Measurements from ENCODE around the gene PID1. TPM values are rescaled to one million over a fixed set of nuclear protein-coding genes. Genes with fewer than 3 reads are reported as not detected.

PID1 gene
- polyA plus RNA-seq, 1 experiment: 1.8 TPM

- ChIA-PET CTCF (no interaction called here), POLR2A (no interaction called here)
- no peaks in the 10 kb centered on the region; the same call in 1 of the 2 replicates for H3K9me3 ChIP-seq (ENCODE audit: control insufficient read depth, insufficient read depth, low read length)
- no peak overlapping the region for H3K27ac ChIP-seq (ENCODE audit: low read depth, low read length)
- no peak for DNase-seq (ENCODE audit: low read depth, low spot score)
- no peak overlapping the region for H3K4me3 ChIP-seq (ENCODE audit: low read depth, low read length)
- TF ChIP-seq, protein P1, sequence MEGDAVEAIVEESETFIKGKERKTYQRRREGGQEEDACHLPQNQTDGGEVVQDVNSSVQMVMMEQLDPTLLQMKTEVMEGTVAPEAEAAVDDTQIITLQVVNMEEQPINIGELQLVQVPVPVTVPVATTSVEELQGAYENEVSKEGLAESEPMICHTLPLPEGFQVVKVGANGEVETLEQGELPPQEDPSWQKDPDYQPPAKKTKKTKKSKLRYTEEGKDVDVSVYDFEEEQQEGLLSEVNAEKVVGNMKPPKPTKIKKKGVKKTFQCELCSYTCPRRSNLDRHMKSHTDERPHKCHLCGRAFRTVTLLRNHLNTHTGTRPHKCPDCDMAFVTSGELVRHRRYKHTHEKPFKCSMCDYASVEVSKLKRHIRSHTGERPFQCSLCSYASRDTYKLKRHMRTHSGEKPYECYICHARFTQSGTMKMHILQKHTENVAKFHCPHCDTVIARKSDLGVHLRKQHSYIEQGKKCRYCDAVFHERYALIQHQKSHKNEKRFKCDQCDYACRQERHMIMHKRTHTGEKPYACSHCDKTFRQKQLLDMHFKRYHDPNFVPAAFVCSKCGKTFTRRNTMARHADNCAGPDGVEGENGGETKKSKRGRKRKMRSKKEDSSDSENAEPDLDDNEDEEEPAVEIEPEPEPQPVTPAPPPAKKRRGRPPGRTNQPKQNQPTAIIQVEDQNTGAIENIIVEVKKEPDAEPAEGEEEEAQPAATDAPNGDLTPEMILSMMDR (IDR thresholded peaks at IDR 0.05; ENCODE audit: low read depth, low read length): no peak
- H3K27me3 ChIP-seq (ENCODE audit: control insufficient read depth, insufficient read depth, low read length): no peaks in the 10 kb centered on the region
These were observed 229.4 kb downstream of the PID1 start for GRCh38 chr2:229041691-229042090.

DNA sequence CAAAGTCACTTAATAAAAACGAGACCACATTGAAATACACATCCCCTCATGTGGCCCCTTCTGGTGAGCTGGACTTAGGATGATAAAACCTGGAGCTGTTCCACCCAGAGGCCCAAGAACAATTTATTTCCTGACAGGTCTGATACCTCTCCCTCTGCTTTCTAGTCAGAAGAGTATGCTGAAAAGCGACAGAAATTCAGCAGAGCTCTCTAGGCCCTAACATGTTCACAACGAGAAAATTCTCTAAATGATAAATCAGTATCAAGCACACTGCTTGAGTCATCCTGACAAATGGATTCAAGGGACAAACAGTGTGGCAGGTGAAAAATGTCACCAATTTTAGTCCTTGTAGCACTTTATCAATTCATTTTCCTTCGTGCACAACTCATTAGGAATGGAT is 233.5 kb downstream of the PID1 start:
- Histone ChIP-seq H3K27me3 (ENCODE audit: control insufficient read depth, insufficient read depth, low read length) (no peaks in the 10 kb centered on the region), H3K9me3 (ENCODE audit: control insufficient read depth, insufficient read depth, low read length) (peaks cover 10% of the 10 kb centered on the region; the same call in 1 of the 2 replicates), H3K4me3 (ENCODE audit: low read depth, low read length) (no peak overlapping the region), H3K27ac (ENCODE audit: low read depth, low read length) (no peak overlapping the region)
- DNase-seq (ENCODE audit: low read depth, low spot score): no peak
- TF ChIP-seq, protein P1 (IDR thresholded peaks at IDR 0.05; ENCODE audit: low read depth, low read length): no peak
- CTCF ChIA-PET: no interaction called here
- POLR2A ChIA-PET: no interaction called here

DNA sequence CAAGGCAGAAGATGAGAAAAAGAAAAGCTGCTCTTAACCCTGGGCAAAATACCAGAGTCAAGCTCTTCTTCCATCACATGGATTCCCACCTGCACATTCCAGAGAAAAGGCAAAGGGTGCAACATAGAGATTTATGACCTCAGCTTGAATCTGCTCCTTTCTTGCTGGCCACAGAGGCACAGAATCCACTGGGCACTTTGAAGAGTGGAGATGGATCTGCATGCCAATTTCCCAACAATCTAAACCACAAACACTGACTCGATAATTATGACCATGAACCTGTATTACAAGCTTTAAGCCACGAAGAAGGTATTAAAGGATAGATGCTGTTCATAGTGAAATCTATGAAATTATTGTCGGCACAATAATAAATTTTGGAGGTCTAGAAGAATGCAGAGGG is 237.3 kb downstream of the PID1 start:
- DNase-seq (ENCODE audit: low read depth, low spot score): no peak
- CTCF ChIA-PET: no interaction called here

DNA sequence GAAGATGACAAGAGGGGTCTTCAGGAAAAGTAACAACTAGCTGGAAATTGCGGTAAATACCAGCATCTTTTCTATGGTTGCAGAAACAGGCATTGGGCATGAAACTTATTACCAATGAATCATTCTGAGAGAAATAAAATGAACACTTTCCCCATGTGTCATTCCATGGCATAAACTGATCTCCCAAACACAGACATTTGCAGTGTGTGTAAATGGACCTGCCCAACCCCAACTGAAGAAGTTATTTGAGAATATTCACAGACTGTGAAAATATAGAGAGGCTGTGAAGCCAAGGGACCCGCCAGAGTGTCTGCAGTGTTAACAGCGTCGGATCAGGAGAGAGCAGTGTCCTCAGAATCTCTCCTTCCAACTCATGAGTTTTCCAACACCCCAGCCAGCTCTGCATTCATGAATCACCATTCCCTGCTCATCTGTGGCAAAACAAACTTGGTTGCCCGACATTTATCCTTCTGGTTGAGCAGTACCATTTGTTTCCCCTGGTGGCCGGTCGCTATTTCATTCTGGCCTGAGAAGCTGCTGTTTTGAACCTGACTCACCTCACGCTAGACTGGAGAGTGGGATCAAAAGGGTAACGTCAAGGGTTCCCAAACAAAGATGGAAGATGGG is 238.4 kb downstream of the PID1 start:
- H3K27me3 ChIP-seq (ENCODE audit: control insufficient read depth, insufficient read depth, low read length): no peaks in the 10 kb centered on the region
- POLR2A ChIA-PET: no interaction called here
- peaks cover 10% of the 10 kb centered on the region for H3K9me3 ChIP-seq (ENCODE audit: control insufficient read depth, insufficient read depth, low read length)
- CTCF ChIA-PET: interaction anchor here (0.5 kb wide), 1 partner anchor 26 kb away, joined by 3 read pairs; no protein-coding TSS in a partner anchor
- no peak overlapping the region for H3K4me3 ChIP-seq (ENCODE audit: low read depth, low read length)
- DNase-seq (ENCODE audit: low read depth, low spot score): no peak
- no peak overlapping the region for H3K27ac ChIP-seq (ENCODE audit: low read depth, low read length)
- TF ChIP-seq, protein P1 (IDR thresholded peaks at IDR 0.05; ENCODE audit: low read depth, low read length): no peak

More for the DNA sequence above, 237.3 kb downstream of the PID1 start:
- Histone ChIP-seq H3K9me3 (ENCODE audit: control insufficient read depth, insufficient read depth, low read length) (peaks cover 10% of the 10 kb centered on the region), H3K27ac (ENCODE audit: low read depth, low read length) (no peak overlapping the region), H3K4me3 (ENCODE audit: low read depth, low read length) (no peak overlapping the region), H3K27me3 (ENCODE audit: control insufficient read depth, insufficient read depth, low read length) (no peaks in the 10 kb centered on the region)
- TF ChIP-seq, protein P1 (IDR thresholded peaks at IDR 0.05; ENCODE audit: low read depth, low read length): no peak
- POLR2A ChIA-PET: no interaction called here

- DNase-seq (ENCODE audit: low read depth, low spot score): no peak
- Histone ChIP-seq H3K4me3 (ENCODE audit: low read depth, low read length) (no peak overlapping the region), H3K27me3 (ENCODE audit: control insufficient read depth, insufficient read depth, low read length) (no peaks in the 10 kb centered on the region), H3K27ac (ENCODE audit: low read depth, low read length) (no peak overlapping the region), H3K9me3 (ENCODE audit: control insufficient read depth, insufficient read depth, low read length) (peaks cover 8% of the 10 kb centered on the region)
- ChIA-PET CTCF (no interaction called here), POLR2A (no interaction called here)
- TF ChIP-seq, protein P1 (IDR thresholded peaks at IDR 0.05; ENCODE audit: low read depth, low read length): no peak
These were observed 243.6 kb downstream of the PID1 start for GRCh38 chr2:229027353-229028105.

All from AG04450 (cell line).